HG03095 (cell line): ENCODE data around the gene SESN1.

Source experiments
- ATAC-seq: cut with Tn5 transposase; IDR thresholded peaks from one replicate; pipeline ENCODE4 v1.9.1; 2021; ENCODE audit warnings: moderate library complexity; ENCODE audit not compliant: unreplicated experiment

The SESN1 gene

DNA sequence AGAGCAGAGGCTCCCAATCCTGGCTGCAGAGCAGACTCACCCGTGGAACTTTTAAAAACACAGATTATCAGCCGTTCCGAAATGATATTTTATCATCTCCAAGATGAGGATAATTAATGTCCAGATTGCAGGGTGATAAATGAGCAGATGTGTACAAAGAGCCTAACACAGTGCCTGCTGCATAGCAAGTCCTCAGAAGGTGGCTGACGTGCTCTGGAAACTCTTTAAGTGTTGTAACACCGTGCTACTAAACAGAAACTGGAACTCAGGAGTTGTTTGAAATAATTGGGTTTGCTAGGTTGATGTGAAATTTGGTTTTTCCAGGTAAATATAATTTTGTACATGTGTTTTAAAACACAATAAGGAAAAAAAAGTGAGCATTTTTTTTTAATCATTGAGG is 128.4 kb downstream of the SESN1 start:
- ATAC-seq, result no peak

DNA sequence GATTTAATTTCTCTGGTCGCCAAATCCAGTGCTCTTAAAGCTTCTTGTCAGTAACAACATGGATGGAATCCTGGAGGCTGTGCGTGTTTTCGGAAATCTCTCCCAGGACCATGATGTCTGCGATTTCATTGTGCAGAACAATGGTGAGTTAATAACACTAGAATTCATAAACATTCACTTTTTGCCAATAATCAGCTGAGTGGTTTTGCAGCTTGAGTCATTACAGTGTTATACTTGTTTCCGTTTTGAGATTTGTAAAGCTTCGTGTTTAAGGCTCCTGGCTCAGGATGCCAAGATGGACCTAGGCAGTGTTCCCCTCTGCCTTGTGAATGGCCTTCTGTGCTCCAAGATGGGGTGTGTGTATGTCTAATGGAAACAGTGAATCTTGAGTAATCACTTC is 132.7 kb downstream of the SESN1 start:
- ATAC-seq, result no peak

DNA sequence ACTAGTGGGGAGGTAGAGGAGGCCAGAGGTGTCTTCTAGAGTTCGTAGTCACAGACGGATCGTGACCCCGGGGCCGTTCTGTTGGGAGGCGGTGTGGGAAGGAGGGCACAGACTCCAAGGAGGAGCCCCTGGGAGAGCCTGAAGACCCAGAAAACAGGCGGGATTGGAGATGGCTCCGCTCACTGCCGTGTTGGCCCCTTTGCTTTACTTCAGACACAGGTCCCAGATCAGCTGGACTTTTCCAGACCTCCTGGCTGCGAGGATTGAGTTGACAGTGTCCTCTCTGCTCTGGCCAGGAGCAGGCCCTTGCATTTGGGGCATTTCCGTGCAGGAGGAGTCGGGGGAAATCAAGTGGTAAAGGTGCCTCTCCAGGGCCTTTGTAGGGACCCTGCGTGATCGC is 133.6 kb downstream of the SESN1 start:
- no peak for ATAC-seq

DNA sequence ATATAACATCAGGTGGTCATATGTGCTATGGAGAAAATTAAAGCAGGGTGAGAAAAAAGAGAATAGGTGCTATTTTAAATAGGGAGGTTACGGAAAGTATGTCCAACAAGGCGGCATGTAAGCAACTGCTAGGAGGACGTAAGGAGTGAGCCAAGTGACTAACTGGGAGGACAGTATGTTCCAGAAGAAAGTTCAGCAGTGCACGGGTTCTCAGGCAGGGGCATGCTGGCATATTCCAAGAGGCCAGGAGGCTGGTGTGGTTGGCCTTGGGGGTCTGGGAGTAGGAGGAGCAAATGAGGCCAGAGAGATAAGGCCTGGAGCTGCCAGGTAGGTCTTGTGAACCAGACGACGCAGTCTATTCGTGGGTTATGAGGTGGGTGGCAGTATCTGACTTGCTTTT is 134.0 kb downstream of the SESN1 start:
- no peak for ATAC-seq

DNA sequence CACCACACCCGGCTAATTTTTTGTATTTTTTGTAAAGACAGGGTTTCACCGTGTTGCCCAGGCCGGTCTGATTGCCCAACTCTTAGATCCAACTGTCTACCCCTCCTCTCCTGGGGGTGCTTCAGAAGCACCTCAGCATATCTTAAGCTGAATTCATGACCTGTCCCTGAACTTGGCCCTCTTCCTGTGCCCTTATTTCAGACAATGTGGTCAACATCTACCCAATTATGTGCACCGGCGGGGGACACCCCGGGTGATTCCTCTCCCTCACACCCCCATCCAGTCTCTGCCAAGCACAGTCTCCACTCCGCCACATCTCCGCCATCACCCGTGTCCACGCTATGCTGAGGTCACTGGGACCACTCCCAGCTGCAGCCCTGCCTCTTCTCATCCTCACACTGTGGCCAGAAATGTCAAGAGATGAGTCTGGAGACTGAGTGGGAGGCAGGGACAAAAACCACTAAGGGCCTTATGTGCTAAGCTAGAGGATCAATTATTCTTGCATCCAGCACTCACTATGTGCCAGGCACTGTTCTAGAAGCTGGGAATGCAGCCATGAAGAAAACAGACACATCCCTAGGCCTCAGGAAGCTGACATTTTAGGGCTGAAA is 134.6 kb downstream of the SESN1 start:
- ATAC-seq, result no peak

DNA sequence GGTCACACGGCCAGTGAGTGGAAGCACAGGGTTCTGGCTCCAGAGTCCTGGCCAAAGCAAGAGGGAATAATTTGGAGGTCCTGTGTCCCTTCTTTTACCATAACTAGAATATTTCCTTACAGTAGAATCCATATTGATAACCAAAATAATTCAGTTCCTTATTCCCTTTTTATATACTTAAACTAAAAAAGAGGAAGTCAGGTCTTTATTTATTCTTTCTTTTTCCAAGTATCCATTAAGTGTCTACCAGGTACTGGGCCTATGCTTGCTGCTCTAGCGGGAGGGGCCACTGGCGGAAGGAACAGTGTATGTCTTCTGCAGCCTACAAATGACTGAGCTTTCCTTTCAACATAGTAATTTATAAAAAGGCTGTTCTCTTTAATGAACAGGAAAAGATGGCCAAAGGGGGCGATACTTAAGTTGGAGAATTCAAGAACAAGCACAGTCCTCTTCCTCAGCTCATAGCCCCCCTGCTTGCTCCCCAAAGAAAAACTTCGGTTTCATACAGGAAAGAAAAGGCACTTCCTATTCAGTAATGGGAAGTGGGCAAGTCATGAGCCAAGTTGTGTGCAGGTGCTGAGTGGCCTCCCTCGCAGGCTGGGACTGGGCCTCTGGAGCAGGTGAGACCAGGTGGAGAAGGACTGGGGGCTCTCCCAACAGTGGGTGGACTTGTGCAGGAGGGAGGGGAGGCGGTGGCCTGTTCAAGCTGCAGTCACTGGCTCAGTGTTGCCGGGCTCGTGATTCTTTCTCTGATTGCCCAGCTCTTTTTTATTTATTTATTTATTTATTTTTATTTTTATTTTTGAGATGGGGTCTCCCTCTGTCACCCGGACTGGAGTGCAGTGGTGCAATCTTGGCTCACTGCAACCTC is 135.5 kb downstream of the SESN1 start:
- ATAC-seq, result no peak

DNA sequence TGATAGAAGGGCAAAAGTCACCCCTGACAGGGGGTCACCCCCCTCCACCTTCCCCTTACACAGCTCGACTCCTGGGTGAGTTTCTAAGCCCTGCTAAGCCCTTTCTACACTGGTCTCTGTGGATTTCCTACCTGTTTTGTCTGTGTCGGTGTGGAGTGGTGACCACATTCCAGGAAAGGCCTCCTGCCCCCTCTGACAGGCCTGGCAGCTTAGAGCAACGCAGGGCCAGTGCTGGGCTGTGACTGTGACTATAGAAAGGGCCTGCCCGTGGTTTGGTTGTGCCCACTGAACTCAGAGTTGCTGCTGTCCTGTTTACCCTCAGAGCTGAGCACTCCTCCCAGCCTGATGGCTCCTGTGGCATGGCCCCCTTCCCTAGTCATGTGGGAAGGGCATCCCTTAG is 137.4 kb downstream of the SESN1 start:
- ATAC-seq, result no peak

DNA sequence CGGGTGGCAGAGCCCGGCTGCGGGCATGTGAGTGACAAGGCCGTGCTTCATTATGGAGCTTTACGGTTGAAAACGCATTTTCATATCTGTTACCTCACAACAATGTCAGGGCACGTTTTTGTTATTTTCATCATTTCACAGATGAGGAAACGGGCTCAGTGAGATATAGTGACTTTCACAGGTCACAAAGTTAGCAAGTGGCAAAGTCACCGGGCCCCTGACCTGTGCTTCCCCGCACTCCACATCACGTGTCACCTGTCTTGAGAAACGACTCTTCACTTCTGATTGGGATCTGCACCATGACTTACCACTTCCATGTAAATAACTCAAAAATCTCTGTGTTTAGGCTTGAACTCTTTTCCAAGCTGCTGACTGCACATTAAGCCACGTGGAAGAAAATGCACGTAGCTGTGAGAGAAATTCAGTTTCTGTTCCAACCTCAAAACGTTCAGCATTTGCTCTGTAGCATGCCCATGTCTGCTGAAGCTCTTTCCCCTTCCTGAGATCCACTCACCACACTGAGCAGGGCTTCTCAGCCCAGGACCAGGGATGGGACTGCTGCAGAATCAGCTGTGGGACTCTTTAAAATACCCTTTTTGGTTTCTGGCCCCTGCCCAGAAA is 139.2 kb downstream of the SESN1 start:
- ATAC-seq, result no peak

DNA sequence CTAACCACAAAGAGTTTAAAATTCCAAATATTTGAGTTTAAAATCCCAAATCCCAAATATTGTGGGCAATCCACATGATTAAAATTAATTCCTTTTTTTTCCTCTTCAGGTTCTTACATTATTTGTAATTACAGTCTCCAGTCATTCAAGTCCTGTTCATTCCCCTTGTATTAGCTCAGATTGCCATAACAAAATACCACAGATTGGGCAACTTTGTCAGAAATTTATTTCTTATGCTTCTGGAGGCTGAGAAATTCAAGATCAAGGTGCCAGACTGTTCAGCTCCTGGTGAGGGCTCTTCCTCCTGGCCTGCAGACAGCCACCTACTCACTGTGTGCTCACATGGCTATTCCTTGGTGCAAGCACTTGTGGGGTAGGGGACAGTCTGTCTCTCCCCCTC is 141.0 kb downstream of the SESN1 start:
- no peak for ATAC-seq

DNA sequence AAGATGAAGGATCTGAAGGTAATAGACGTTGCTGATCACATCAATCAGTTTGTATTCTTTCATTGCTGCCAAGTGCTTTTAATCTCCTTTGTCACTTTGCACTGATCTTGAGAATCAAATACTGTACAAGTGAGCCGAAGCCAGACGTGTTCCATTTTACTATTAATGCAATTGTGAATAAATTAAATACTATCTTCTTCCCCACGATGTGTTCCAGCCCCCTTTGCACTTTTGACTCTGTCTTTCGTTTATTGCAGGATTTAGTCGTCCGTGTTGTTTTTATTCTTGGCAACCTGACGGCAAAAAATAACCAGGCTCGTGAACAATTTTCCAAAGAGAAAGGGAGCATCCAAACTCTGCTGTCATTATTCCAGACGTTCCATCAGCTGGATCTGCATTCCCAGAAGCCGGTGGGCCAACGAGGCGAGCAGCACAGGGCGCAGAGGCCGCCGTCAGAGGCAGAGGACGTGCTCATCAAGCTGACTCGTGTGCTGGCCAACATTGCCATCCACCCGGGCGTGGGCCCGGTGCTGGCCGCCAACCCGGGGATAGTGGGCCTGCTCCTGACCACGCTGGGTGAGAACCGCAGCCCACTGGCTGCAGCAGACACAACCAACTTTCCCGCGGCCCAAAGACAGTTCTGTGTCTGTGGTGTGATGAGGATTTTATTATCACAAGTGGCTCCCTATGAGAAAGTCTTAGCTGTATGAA is 141.7 kb downstream of the SESN1 start:
- ATAC-seq, result no peak

DNA sequence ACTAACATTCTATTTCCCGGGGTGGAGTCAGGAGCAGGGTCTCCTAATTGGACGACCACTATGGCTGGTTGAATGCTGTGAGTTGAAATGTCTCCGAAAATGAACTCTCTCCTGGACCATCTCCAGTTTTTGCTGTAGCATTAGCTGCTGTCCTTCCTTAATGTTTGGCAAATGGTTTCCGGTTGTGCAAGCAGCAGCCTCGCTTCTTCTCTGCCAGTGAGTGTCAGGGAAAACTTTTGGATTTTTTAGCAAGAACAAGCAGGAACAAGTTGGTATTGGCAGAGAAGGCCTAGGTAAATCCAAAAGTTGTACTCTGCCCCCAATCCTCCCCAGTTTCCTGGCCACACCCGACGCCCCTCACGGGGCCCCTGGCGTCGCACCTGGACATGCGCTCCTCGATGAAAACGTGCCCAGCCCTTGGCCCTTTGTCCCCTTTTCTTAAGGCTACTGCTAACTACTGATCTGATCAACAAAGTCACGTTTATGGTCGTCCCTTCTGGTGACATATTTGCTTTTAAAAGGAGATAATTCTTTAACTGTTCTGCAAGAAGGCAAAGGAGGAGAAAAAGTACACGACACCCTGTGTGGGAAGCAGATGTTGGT is 143.2 kb downstream of the SESN1 start:
- no peak for ATAC-seq

DNA sequence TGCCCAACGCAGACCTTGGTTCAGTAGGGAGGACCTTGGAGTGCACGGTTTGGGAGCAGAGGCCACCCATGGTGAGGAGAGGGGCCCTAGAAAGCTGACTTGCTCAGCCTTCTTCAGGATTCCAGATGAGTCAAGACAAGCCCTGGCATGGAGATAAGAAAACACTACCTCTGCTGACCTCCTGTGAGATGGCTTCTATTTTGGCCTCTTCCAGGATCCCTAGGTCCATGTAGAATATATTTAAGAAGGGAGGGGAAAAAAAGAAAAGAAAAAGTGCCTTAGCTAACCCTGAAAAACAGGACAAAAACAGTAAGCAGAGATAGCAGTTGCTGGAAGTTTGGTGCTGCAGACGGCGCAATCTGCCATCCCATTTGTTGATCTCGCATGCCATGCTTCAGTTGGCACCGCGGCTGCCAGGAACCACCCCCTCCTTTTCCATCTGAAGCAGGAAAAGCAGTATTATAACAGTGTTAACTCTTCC is 146.4 kb downstream of the SESN1 start:
- no peak for ATAC-seq

DNA sequence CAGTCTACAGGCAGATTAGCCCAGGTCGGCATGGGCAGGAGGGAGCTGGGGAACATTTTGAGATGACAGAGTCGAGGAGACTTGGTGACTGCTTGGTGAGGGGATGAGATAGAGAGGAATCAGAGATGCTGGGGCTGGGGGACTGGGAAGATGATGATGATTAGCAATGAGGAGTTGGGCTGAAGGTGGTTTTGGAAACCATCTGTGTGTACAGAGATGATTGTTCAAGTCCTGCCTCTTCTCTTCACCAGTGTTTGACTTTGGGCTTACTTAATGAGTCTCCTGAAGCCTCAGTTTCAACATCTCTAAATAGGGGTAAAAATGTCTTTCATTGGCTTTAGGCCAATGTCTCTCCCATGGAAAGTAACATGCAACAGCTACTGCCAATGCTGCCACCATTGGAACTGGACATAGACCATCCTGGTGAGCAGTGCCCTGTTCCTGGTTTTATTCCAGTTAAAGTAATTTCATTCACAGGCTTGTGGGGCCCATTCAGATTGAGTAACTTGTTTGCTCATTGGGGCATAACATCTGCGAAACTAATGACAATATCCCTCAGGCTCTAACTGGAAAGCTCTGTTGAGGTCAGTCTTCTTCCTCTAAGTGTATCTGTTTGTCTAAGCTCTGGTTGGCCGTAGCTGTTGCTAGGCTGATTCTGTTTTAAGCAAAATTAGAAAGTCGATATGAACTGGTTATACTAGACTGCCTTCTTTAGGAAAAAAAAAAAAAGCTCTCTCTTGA is 147.4 kb downstream of the SESN1 start:
- ATAC-seq, result no peak

DNA sequence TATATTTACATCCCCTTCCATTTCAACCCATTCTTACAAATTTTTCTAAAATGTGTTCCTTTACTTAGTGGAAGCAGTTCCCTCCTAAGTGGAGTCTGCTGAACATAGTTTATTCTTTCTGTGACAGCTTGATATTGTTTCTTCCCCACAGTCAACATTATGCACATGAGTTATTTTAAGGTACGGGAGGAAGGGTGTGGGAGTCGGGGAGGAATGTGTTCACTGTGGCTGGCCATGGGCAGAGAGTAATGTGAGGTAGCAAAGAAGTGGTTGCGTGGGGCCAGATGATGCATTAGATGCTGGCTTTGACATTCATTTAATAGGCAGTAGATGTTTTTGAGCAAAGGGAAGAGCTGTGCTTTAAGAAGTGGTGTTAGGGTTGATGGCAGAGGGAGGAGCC is 148.0 kb downstream of the SESN1 start:
- no peak for ATAC-seq

DNA sequence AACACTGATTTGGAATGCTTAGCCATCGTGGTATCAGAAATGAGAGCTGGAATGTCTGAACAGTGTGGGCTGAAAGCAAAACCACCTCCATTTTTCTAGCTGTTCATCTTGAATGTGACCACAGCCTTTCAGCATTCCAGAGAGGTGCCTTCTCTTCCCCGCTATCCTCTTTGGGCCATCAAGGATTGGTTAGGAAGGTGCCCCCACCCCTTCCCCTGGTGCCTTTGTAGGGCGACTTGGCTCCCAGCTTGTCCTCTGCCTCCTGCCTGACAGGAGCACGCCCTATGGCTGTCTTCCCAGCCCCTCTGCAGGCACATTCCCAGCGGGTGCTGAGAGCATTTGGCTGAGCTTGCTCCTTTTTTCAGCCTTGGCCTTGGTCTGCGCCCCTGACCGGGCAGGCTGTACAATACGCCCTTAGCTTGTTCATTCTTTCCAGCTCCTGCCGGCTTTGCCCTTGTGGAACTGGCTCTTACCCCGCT is 148.9 kb downstream of the SESN1 start:
- ATAC-seq, result no peak

DNA sequence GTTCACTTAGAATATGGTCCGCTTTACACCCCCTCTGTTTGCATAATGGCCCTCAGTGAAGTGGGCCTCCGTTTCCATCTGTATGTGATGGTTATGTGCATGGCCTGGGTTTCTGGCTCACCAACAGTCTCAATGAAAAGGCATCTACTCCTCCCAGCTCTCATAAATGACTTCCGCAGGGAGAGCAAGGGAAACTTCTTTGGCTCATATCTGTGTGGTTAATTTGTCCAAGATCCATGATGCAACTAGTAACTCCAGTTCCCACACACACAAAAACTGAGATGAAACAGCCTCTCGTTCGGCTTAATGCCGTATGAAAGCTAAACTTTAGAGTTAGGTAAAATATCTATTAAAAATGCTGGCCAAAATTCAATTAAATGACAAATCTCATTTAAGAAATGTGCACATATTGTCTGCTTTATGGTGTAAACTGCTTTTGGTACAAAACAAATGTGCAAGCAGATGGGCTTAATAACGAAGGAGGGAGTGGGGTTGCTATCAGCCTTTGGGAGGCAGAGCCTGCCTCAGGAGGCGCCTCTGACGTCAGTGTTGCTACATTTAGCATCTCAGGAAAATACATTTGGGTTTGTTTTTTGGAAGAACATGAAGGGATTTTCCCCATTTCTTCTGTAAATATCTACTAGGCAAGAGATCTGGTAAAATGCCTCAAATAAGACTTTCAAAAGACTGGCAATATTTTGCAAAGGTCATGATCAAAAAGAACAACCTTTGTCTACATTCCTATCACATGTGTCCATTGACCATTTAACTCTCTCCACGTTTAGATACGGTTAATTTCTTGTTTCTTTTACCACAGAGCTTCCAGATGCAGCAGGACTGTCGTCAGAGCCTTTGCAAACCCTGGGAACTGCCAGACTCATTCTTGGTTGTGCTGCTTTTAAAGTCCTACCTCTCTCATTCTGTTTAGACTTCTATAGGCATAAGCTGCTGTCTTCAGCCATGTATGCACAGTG is 149.7 kb downstream of the SESN1 start:
- ATAC-seq, result no peak

DNA sequence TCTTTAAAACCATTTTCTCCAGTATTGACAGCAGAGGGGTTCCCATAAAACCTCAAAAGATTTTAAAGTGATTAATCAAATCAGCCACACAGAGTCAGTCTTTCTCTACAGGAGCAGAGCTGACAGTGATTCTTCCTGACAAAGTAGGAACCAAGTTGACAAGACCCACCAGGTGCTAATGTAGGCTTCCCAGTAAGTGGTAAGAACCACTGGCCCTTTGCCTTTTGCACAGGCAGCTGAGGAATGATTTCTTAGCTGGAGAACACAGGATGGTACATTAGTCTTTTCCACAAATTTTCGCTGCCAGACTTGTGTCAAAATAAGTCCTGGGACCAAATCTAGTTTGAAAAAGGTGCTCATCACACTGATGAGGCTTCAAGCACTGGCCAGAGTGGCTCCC is 150.6 kb downstream of the SESN1 start:
- ATAC-seq, result no peak

DNA sequence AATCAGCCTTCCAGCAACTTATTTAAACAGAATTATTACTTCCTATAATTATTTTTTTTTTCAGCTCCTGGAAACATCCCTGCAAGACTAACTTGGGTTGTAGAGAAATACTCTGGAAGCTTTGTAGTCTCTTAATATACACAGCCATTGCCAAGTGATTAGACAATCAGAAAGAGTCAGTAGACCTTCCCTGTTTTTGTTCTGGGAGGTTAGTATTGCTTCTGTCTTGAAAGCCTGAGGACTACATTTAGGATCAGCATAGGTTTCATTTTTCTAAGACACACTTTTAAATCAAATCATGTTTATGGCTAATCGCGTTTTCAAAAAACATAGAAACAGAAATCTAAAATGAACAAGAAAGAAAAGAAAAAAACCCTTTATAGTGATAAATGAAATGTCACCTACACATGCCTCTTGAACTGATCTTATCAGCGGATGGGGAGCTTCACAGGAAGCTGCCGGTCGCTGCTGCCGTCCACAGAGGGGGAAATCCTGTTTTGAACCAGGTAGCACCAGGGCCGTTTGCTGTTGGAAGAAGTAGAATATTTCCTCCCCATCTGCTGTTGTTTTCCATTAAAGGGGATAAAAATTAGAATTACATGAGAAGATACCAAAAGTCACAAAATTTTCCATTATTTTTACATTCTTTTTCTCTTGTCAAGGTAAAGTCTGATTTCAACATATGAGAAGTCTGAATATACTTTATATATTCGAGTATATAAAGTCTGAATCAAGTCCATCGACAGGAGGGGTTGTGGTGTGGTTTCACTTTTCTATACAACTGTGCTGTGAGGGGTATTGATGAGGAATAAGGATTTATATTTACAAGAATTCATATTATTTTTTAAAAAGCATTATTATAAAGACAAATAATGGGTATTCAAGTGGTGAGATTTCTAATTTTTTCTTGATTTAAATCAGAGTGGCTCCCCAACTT is 151.8 kb downstream of the SESN1 start:
- no peak for ATAC-seq
